K562 (cell line): ENCODE measurements around the gene NLE1. TPM values are rescaled to one million over a fixed set of nuclear protein-coding genes. Genes with fewer than 3 reads are reported as not detected.

ENCODE experiments used
- ATF1 ChIP-seq, 2 experiments: fragments of 450-650 bp in 1 of 2; IDR thresholded peaks; 2 replicates each; pipeline ENCODE4 v1.6.1; 2016; ENCODE audit warnings: missing compliant biosample characterization in 1 of 2, missing genetic modification characterization in 1 of 2
- ELF4 ChIP-seq: fragments of 450-650 bp; formaldehyde crosslinking; IDR thresholded peaks from 2 replicates; pipeline ENCODE4 v1.4.0; 2022; ENCODE audit warnings: missing genetic modification characterization
- FOSL1 ChIP-seq: fragments of 200-800 bp; sonication (Bioruptor generic); conservative IDR thresholded peaks from 2 replicates; pipeline ENCODE4 v1.6.1; 2016; ENCODE audit warnings: missing genetic modification characterization, missing compliant biosample characterization
- MAFK ChIP-seq: IDR thresholded peaks from 2 replicates; pipeline ENCODE4 v1.6.1; 2011; ENCODE audit warnings: low read length, improper control_type of control experiment
- MIER1 ChIP-seq: fragments of 450-650 bp; IDR thresholded peaks from 2 replicates; pipeline ENCODE4 v1.6.1; 2016; ENCODE audit warnings: antibody characterized with exemption, mild to moderate bottlenecking, low read depth
- NCOA6 ChIP-seq: fragments of 450-650 bp; IDR thresholded peaks from 2 replicates; pipeline ENCODE4 v1.6.1; 2017; ENCODE audit warnings: mild to moderate bottlenecking
- NFE2 ChIP-seq: IDR thresholded peaks from 2 replicates; pipeline ENCODE4 v1.6.1; 2014; ENCODE audit warnings: antibody characterized with exemption, low read depth
- POLR2A ChIP-seq: fragments of 450-650 bp; conservative IDR thresholded peaks from 2 replicates; pipeline ENCODE4 v1.6.1; 2016
- SMAD3 ChIP-seq: fragments of 450-650 bp; formaldehyde crosslinking; conservative IDR thresholded peaks from 2 replicates; pipeline ENCODE4 v1.4.0; 2020; ENCODE audit warnings: mild to moderate bottlenecking
- SPI1 ChIP-seq: IDR thresholded peaks from 2 replicates; pipeline ENCODE4 v1.6.1; 2011; ENCODE audit warnings: low read depth, low read length, control low read depth, borderline replicate concordance
- SUPT5H ChIP-seq: fragments of 450-650 bp; IDR thresholded peaks from 2 replicates; pipeline ENCODE4 v1.6.1; 2016
- TBP ChIP-seq: optimal IDR thresholded peaks from 2 replicates; pipeline ENCODE3; 2011; ENCODE audit warnings: low read depth, low read length, improper control_type of control experiment
- ZEB2 ChIP-seq: fragments of 450-650 bp; IDR thresholded peaks from 2 replicates; pipeline ENCODE4 v1.6.1; 2016
- ZNF551 ChIP-seq: fragments of 250-450 bp; sonication (Bioruptor Pico); IDR thresholded peaks from 2 replicates; pipeline ENCODE4 v1.5.0; 2021; ENCODE audit warnings: mild to moderate bottlenecking, moderate library complexity
- ZNF592 ChIP-seq: fragments of 450-650 bp; IDR thresholded peaks from 2 replicates; pipeline ENCODE4 v1.6.1; 2017; ENCODE audit warnings: antibody characterized with exemption, mild to moderate bottlenecking
- ZNF830 ChIP-seq: fragments of 250-450 bp; sonication (Bioruptor Pico); IDR thresholded peaks from 2 replicates; pipeline ENCODE4 v1.5.0; 2021; ENCODE audit warnings: mild to moderate bottlenecking
- polyA plus RNA-seq, 8 experiments: library from polyadenylated mRNA; depleted of rRNA in 4 of 8; stranded (reverse) in 5 of 8; unstranded in 3 of 8; fragments of >200 nt; fragmentation: Nextera tagmentation in 2 of 8; fragmentation: Illumina TruSeq in 1 of 8; extraction: Ambion mirVana in 2 of 8; extraction: Trizol in 1 of 8; gene quantifications; 2 replicates each; pipeline versions ENCODE4 v1.2.1 to v1.2.3, GENCODE V29; 2011 to 2014; ENCODE audit warnings: inconsistent platforms in 1 of 8, missing spikeins in 1 of 8
- total RNA-seq, 7 experiments: library from RNA; depleted of rRNA in 6 of 7; stranded (reverse); fragments of >200 nt in 6 of 7; fragmentation: Illumina TruSeq in 2 of 7; extraction: Trizol in 2 of 7; gene quantifications; 2 replicates each; pipeline versions ENCODE4 v1.2.1 to v1.2.3, GENCODE V29; 2011 to 2021; ENCODE audit warnings: low replicate concordance in 1 of 7
- TF ChIP-seq, protein P1 (sequence below), 3 experiments: IDR thresholded peaks in 2 of 3; conservative IDR thresholded peaks in 1 of 3; 2 replicates each; pipeline ENCODE4 v1.5.1; 2011 to 2012; ENCODE audit warnings: low read length in 3 of 3, mild to moderate bottlenecking in 3 of 3, control low read depth in 2 of 3, improper control_type of control experiment in 1 of 3, inconsistent platforms in 1 of 3, low read depth in 1 of 3, mixed read lengths in 1 of 3, moderate library complexity in 1 of 3; ENCODE audit not compliant: insufficient read depth in 2 of 3
- TF ChIP-seq, protein P2 (sequence below): fragments of 450-650 bp; formaldehyde crosslinking; IDR thresholded peaks from 2 replicates; pipeline ENCODE4 v1.4.0; 2022; ENCODE audit warnings: missing genetic modification characterization
- TF ChIP-seq, protein P3 (sequence below), 2 experiments: IDR thresholded peaks in 1 of 2; conservative IDR thresholded peaks in 1 of 2; 2 replicates each; pipeline ENCODE4 v1.6.1; 2016; ENCODE audit warnings: low read depth in 2 of 2, mild to moderate bottlenecking in 1 of 2, missing compliant biosample characterization in 1 of 2, missing genetic modification characterization in 1 of 2, moderate library complexity in 1 of 2

The NLE1 gene
- total and polyA plus RNA-seq, 9 of the 15 experiments (the other 6 are each of a cell fraction or from before 2014, with no cell fraction given) = 3.8 to 69.0 (median 29.4) TPM

DNA sequence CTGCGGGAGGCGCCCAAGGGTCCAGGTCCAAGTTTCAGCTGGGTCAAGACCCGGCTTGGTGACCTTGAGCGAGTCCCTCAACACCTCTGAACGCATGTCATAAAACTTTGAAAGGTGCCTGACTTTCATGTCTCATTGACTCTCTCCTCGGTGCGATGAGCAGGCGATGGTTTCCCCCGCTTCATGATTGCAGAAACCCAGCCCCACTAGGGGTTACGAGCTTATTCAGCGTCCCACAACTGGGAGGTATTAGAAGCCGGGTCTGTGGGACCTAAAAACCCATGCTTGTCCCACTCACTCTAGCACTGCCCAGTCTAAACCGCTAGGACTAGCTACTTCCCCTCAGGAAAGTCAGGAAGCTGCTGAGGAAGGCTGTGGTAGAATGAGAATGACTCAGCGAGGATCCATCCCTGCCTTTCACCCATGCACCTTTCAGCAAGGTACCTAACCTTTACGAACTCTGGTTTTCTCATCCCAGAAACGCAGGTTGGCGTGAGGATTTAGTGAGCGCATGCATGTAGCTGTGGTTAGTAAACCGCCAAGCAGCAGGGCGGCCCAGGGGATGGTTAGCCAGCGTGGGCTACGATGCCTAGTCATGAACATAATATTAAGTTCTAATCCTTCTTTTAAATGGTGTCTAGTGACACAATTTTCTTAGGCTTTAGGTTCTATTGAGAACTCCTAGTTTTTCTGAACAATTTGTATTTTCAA lies 52.4 kb downstream of the NLE1 start (continued):
- TF ChIP-seq, protein P1, sequence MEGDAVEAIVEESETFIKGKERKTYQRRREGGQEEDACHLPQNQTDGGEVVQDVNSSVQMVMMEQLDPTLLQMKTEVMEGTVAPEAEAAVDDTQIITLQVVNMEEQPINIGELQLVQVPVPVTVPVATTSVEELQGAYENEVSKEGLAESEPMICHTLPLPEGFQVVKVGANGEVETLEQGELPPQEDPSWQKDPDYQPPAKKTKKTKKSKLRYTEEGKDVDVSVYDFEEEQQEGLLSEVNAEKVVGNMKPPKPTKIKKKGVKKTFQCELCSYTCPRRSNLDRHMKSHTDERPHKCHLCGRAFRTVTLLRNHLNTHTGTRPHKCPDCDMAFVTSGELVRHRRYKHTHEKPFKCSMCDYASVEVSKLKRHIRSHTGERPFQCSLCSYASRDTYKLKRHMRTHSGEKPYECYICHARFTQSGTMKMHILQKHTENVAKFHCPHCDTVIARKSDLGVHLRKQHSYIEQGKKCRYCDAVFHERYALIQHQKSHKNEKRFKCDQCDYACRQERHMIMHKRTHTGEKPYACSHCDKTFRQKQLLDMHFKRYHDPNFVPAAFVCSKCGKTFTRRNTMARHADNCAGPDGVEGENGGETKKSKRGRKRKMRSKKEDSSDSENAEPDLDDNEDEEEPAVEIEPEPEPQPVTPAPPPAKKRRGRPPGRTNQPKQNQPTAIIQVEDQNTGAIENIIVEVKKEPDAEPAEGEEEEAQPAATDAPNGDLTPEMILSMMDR (IDR thresholded peaks at IDR 0.05 in 2 of 3, conservative IDR thresholded peaks at IDR 0.05 in 1 of 3; ENCODE audit: insufficient read depth in 2 of 3, low read depth in 1 of 3, low read length in 3 of 3) = peak in 1 of 3 experiments; percentile 35; a peak in 1 of 6 replicates
- TF ChIP-seq NFE2 (peak; percentile 90), SPI1 (peak; percentile 64; the same call in 1 of the 2 replicates), MIER1 (no peak), ZNF551 (CRISPR knock-in tag) (no peak), ELF4 (CRISPR knock-in tag) (no peak), ZEB2 (0 out of 2 replicates have a peak, but pooled peaks have one; percentile 13), POLR2A (peak; percentile 53), SMAD3 (CRISPR knock-in tag) (no peak), TBP (peak; percentile 43), MAFK (peak; percentile 52; the same call in 1 of the 2 replicates), FOSL1 (tag) (peak; percentile 61), SUPT5H (peak; percentile 43), NCOA6 (no peak), ZNF830 (no peak), ZNF592 (0 out of 2 replicates have a peak, but pooled peaks have one; percentile 17), ATF1 (CRISPR knock-in tag; IDR thresholded peaks at IDR 0.05) (no peak), ATF1 (tag; IDR thresholded peaks at IDR 0.05) (0 out of 2 replicates have a peak, but pooled peaks have one; percentile 12)
- TF ChIP-seq, protein P2, sequence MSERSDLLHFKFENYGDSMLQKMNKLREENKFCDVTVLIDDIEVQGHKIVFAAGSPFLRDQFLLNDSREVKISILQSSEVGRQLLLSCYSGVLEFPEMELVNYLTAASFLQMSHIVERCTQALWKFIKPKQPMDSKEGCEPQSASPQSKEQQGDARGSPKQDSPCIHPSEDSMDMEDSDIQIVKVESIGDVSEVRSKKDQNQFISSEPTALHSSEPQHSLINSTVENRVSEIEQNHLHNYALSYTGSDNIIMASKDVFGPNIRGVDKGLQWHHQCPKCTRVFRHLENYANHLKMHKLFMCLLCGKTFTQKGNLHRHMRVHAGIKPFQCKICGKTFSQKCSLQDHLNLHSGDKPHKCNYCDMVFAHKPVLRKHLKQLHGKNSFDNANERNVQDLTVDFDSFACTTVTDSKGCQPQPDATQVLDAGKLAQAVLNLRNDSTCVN = no peak
- TF ChIP-seq, protein P3, sequence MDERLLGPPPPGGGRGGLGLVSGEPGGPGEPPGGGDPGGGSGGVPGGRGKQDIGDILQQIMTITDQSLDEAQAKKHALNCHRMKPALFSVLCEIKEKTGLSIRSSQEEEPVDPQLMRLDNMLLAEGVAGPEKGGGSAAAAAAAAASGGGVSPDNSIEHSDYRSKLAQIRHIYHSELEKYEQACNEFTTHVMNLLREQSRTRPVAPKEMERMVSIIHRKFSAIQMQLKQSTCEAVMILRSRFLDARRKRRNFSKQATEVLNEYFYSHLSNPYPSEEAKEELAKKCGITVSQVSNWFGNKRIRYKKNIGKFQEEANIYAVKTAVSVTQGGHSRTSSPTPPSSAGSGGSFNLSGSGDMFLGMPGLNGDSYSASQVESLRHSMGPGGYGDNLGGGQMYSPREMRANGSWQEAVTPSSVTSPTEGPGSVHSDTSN (CRISPR knock-in tag; IDR thresholded peaks at IDR 0.05; ENCODE audit: low read depth) = no peak
- TF ChIP-seq, protein P3 (tag; conservative IDR thresholded peaks at IDR 0.05; ENCODE audit: low read depth) = no peak
